Neural progenitor cell (in vitro differentiated cells): Measurements from ENCODE around the gene MAGI1.

Experiments
- CTCF ChIP-seq: fragments of 200-600 bp; sonication (generic); IDR thresholded peaks from 2 replicates; pipeline ENCODE4 v1.5.1; 2017; ENCODE audit warnings: antibody characterized with exemption, mild to moderate bottlenecking
- EZH2 ChIP-seq: fragments of 200-600 bp; sonication (generic); IDR thresholded peaks from 2 replicates; pipeline ENCODE4 v1.6.1; 2017; ENCODE audit warnings: antibody characterized with exemption, mild to moderate bottlenecking, moderate library complexity

- TF ChIP-seq CTCF (peak; percentile 84), EZH2 (no peak)
Observed at GRCh38 chr3:65732051-65732935, 306.4 kb downstream of the MAGI1 start.
